CD4-positive, alpha-beta T cell treated with Interleukin-2 at 100 ng/mL for 4 hours (primary cell): Measurements from ENCODE around the gene TBX2.

ENCODE experiments used
- DNase-seq: peaks from one replicate; pipeline ENCODE4 v3.0.0-alpha.2; 2020; ENCODE audit warnings: low spot score

TBX2 gene

GRCh38 chr17:61387511-61388305 lies 11.9 kb upstream of the TBX2 start:
- no peak for DNase-seq

GRCh38 chr17:61388561-61389356 lies 10.9 kb upstream of the TBX2 start:
- no peak for DNase-seq

GRCh38 chr17:61389670-61390478 lies 9.8 kb upstream of the TBX2 start:
- no peak for DNase-seq

- no peak for DNase-seq
Observed at GRCh38 chr17:61390479-61390791, 9.2 kb upstream of the TBX2 start.

GRCh38 chr17:61391595-61392291 lies 7.9 kb upstream of the TBX2 start:
- no peak for DNase-seq

DNA sequence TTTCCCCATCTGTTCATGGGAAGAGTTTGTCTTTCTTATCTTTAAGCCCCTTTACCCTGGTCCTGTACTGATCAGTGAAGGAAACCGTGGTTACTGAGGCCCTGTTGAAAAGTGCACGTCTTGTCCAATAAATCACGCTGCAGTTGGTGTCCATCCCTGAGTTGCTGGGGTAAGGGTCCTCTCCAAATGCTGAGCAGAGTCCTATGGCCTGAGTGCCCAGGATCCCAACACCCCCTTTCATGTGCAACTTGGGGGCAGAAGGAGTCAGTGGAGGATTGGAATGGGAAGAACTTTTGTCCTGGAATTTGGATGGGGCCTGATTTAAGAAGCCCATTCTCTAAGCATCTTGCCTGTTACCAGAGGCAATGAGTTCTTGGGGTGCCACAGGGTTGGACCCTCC lies 7.0 kb upstream of the TBX2 start:
- no peak for DNase-seq

GRCh38 chr17:61393550-61393903 lies 6.1 kb upstream of the TBX2 start:
- DNase-seq = no peak

DNA sequence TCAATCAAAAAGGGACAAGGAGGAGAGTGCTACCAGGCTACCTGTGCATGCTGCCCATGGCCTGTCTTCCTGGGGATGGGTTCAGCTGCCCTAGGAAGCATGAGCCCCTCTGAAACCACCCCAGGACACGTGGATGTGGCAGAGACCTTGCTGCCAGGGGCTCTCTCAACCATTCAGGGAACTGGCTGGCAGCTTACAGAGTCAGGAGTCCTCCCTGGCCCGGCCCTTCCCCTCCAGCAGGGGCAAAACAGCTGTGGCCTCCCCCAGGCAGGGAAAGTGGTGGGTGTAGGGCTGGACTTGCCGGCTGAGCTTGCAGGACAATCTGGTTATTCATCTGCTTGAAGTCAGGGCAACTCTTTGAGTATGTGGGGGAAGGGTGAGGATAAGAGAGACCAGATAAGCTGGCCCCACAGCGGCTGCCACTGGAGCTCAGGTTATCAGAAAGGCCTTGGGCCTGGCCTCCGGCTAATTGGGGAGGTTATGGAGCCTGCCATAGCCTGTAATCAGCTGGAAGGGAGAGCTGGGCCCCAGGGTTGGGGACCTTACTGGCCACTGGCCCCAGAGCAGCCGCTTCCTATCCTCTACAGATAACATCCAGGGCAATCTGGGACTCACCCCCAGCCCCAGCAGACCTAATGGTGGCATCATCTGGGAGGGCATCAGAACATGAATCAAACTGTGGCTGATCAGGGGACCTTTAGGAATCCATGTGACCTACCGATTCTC lies 5.6 kb upstream of the TBX2 start:
- DNase-seq = no peak

DNA sequence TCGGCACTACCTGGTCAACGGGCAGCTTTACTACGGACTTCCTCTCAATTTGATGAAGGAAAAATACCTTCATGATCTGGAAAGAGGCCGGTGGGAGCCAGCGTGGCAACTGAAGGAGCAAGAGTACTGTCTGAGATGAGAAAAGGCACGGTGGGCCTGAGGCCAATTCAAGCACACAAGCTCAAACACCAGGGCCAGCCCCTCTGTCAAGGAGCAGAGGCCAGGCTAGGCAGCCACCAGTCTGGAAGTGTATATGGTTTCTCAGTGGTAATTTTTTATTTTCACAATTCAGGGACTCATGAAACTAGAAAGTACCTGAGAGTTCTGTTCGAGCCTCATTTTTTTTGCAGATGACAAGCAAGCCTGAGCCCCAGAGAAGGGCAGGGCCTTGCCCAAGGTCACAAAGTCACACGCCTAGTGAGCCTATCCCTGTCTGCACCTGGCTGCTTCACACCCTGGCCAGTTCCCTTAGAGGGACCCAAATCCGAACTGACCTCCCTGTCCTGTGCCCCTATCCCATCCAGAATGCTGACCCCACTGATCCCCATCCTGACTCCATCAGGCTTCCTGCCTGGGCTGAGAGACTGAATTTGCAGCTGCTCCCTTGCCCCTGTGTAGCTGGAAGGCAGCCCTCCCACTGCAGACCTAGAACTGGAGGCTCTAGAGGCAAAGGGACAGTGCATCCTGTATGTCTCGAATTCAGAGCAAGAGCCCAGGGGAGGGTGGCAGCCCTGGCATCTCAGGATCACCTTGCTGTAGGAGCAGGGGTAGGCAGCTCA lies 4.8 kb upstream of the TBX2 start:
- DNase-seq = no peak

GRCh38 chr17:61395409-61395982 lies 4.1 kb upstream of the TBX2 start:
- DNase-seq = no peak

- no peak for DNase-seq
Observed at GRCh38 chr17:61395983-61396585, 3.6 kb upstream of the TBX2 start.

DNA sequence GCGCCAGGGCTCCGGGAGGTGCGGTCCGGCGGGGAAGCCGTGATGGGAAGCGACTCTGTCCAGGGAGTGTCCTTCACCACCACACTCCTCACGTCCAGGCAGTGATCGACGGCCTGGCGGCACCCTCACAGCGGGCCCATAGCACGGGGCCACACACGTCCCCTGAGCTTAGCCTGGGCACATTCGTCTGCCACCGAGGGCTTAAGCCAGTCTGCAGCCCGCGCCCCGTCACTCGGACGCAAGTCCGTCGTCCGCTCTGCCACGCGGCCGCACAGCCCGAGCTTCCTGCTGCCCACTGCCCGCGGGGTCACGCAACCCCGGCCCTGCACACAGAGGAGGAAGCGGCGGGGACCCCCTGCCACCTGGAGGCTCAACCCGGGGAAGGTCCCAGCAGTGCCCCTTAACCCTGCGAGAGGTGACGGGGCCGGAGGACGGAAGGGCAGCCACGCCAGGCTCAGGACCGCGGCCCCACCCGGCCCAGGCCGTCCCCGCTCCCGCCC lies 3.0 kb upstream of the TBX2 start:
- DNase-seq = no peak

GRCh38 chr17:61397086-61397842 lies 2.4 kb upstream of the TBX2 start:
- no peak for DNase-seq

GRCh38 chr17:61398721-61399130 lies 917 bp upstream of the TBX2 start:
- DNase-seq = no peak

DNA sequence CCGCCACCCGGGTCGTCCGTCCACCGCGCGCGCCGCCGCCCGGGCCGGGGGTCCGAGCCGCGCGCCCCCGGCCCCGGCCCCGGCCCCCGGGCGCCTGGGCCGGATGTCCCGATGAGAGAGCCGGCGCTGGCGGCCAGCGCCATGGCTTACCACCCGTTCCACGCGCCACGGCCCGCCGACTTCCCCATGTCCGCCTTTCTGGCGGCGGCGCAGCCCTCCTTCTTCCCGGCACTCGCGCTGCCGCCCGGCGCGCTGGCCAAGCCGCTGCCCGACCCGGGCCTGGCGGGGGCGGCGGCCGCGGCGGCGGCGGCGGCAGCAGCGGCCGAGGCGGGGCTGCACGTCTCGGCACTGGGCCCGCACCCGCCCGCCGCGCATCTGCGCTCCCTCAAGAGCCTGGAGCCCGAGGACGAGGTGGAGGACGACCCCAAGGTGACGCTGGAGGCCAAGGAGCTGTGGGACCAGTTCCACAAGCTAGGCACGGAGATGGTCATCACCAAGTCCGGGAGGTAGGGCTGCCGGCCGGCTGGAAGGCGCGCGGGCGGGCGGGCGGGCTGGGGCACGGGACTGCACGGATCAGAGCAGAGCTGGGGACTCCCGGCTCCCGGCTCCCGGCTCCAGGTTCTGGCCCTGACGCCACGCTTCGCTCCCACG lies 548 bp downstream of the TBX2 start:
- DNase-seq = no peak

DNA sequence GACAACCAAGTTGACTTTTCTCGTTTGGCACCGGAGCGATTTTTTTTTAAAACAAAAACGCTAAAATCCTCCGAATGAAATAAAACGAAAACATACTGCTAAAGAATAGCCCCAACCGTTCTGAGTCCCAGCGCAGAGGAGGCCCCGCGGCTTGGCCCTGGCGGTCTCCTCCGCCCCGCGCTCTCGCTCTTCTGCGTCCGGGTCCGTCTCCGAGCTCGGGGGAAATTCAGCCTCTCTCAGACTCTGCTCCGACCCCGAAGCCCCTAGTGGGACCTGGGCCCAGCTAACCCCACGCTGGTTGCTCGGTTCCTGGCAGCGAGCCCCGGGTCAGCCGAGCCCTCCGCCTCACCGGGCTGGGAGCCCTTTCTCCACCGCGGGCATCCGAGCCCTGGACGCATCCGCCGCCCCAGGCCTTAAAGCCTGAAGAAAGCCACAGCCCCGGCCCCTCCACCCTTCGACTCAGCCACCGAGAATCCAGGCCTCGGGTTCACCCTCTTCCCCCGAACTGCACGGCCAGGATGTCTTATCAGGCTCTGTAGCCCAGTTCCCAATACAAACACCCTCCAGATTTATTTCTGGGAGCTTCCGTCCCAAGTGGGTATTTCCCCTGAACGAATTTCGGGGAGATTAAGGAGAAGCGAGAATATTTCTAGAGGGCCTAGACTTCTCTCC lies 1.2 kb downstream of the TBX2 start:
- DNase-seq = no peak

GRCh38 chr17:61401389-61402072 lies 1.9 kb downstream of the TBX2 start:
- no peak for DNase-seq
